Measurements from ENCODE around the gene EDAR. TPM values are rescaled to one million over a fixed set of nuclear protein-coding genes. Genes with fewer than 3 reads are reported as not detected.

EDAR gene
- total RNA-seq, 4 donors from 2014 or later, result not detected

DNA sequence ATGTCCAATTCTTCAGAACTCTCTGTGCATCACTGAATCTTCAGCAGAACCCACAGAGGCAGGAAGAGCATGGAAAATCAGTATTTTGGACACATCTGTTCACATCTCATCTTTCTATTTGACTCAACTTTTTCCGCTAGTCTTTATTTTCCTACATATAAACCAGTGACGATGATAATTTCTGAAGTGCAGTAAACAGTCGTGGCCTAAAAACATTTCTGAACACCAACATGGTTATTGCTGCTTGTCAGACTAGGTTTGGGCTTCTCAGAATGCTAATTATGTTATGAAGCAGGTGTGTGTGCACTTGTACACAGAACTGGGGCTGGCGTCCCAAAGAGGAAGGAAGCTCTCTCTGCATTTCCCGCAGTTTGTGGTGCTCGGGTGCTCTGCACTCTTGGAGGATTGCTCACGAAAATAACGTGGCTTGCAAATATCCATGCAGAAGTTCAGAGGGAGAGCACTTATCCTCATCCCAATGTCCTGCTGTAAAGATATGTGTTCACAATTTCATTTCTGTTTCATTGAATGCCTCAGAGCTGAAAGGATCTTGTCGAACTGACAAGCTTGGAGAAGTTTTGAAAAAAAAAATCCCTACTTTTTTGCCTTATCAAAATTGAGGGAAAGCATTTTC is 50.8 kb downstream of the EDAR start:
- TF ChIP-seq, protein P1, sequence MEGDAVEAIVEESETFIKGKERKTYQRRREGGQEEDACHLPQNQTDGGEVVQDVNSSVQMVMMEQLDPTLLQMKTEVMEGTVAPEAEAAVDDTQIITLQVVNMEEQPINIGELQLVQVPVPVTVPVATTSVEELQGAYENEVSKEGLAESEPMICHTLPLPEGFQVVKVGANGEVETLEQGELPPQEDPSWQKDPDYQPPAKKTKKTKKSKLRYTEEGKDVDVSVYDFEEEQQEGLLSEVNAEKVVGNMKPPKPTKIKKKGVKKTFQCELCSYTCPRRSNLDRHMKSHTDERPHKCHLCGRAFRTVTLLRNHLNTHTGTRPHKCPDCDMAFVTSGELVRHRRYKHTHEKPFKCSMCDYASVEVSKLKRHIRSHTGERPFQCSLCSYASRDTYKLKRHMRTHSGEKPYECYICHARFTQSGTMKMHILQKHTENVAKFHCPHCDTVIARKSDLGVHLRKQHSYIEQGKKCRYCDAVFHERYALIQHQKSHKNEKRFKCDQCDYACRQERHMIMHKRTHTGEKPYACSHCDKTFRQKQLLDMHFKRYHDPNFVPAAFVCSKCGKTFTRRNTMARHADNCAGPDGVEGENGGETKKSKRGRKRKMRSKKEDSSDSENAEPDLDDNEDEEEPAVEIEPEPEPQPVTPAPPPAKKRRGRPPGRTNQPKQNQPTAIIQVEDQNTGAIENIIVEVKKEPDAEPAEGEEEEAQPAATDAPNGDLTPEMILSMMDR (IDR thresholded peaks at IDR 0.05; ENCODE audit: low read depth), result no peak

DNA sequence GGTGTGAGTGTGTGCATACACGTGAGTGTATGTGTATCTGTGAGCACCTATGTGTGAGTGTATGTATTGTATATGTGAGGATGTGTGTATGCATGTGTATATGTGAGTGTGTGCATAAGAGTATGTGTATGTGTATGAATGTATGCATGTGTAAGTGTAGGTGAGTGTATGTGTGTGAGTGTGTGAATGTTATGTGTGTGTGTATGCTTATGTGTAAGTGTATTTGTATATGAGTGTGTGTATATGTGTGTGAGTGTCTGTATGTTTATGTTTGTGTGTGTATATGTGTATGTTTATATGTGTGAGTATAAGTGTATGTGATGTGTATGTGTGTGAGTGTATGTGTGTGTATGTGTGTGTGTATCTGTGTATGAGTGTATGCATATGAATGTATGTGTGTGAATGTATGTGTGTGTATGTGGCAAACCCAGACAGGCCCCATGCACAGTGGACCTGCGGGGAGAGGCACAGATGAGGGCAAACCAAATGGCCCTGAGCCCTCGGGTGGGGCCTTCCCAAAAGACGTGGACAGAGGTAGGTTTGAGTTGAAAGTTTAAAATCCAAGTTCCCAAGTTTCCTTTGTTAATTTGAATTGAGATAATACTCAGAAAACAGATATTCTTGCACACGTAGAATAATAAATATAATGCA is 51.5 kb downstream of the EDAR start:
- TF ChIP-seq, protein P1 (IDR thresholded peaks at IDR 0.05; ENCODE audit: low read depth), result no peak

DNA sequence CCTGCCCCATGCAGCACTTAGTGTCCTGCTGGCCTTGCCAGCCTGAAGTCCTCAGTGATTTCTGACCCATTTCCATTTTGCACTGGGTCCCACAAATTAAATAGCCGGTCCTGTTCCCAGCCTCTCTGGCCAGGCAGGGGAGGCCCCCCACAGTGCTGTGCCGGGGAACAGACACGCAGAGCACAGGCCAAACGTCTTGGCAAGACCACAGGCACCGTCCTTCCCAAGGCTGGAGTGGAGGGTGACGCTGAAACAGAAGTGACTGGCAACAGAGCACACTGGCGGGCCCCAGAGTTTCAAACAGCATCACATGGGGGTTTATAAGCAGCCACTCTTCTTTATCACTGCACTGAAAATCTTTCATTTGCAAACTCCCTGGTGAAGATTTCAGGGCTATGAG is 52.2 kb downstream of the EDAR start:
- TF ChIP-seq, protein P1 (IDR thresholded peaks at IDR 0.05; ENCODE audit: low read depth), result no peak

DNA sequence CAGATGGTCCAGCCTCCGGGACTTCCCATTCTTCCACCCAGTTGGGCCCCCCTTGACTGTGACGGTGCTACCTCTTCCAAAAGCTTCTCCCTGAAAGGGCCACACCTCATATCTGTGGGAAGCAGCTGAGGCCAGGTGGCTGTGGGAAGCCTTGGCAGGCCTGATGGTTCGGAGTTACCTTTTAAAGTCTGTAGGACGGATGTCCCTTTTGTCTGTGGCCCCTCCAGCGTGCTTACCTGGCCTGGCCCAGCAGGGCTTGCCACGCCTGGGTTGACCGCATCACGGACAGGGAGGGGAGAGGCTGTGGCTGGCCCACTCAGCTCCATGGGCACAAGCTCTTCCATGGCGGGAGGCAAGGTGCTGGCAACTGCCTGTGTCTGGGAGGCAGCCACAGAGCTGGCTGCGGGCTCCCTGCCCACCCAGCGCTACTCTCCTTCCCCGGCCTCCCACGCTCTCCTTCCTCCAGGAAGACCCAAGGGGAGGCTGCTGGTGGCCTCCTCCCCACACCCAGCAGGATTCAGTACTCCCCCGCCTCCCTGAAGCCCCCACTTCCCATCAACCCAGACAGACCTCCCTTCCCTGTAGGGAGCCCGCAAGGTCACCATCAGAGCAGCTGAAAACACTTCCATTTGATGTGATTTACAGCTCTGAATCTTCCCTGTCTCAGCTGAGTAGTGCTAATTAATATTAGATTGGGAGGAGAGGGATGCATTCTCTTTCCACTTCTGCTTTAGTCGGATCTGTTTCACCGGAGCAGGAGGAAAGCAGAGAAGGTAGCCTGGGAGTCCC is 52.8 kb downstream of the EDAR start:
- TF ChIP-seq, protein P1 (IDR thresholded peaks at IDR 0.05; ENCODE audit: low read depth), result no peak

GRCh38 chr2:108935271-108935741 is 53.7 kb downstream of the EDAR start:
- TF ChIP-seq, protein P1 (IDR thresholded peaks at IDR 0.05; ENCODE audit: low read depth), result no peak

GRCh38 chr2:108934583-108935245 is 54.3 kb downstream of the EDAR start:
- TF ChIP-seq, protein P1 (IDR thresholded peaks at IDR 0.05; ENCODE audit: low read depth), result no peak

Measured in subcutaneous adipose tissue (tissue), 4 donors.